Keratinocyte (primary cell): ENCODE data around the gene MAL.

Experiments used
- EZH2 ChIP-seq: IDR thresholded peaks from one replicate; pipeline ENCODE4 v1.6.1; 2012; ENCODE audit warnings: inconsistent platforms, mild to moderate bottlenecking, low read length, moderate library complexity
- TF ChIP-seq, protein P1 (sequence below), 3 experiments: IDR thresholded peaks in 1 of 3; conservative IDR thresholded peaks in 1 of 3; optimal IDR thresholded peaks in 1 of 3; 2 replicates in 2 of 3; 3 replicates in 1 of 3; pipeline versions ENCODE3 to v1.5.1; 2011; ENCODE audit warnings: low read length in 3 of 3, mild to moderate bottlenecking in 3 of 3, moderate library complexity in 2 of 3, control low read depth in 1 of 3, inconsistent platforms in 1 of 3; ENCODE audit not compliant: insufficient read depth in 2 of 3; ENCODE audit errors: extremely low read depth in 1 of 3

DNA sequence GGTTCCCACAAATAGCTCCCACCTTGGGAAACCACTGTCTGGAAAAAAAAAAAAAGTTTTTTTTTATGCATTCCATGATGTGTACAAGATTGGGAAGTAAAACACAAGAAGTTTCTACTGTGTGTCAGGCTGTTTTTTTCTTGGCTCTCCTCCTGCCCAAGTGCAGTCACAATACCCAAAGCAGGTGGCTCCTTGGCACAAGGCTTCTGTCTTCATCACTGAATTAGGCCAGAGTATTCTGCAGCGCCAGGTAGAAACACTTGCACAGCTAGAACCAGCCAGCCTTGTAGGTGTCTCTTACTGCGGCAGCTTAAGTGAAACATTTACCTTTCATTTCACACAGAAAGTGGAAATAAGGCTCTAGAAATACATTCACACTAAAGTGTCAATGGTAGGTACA, 23.8 kb upstream of the MAL start:
- no peak for TF ChIP-seq EZH2
- TF ChIP-seq, protein P1, sequence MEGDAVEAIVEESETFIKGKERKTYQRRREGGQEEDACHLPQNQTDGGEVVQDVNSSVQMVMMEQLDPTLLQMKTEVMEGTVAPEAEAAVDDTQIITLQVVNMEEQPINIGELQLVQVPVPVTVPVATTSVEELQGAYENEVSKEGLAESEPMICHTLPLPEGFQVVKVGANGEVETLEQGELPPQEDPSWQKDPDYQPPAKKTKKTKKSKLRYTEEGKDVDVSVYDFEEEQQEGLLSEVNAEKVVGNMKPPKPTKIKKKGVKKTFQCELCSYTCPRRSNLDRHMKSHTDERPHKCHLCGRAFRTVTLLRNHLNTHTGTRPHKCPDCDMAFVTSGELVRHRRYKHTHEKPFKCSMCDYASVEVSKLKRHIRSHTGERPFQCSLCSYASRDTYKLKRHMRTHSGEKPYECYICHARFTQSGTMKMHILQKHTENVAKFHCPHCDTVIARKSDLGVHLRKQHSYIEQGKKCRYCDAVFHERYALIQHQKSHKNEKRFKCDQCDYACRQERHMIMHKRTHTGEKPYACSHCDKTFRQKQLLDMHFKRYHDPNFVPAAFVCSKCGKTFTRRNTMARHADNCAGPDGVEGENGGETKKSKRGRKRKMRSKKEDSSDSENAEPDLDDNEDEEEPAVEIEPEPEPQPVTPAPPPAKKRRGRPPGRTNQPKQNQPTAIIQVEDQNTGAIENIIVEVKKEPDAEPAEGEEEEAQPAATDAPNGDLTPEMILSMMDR (optimal IDR thresholded peaks at IDR 0.05 in 1 of 3, IDR thresholded peaks at IDR 0.05 in 1 of 3, conservative IDR thresholded peaks at IDR 0.05 in 1 of 3; ENCODE audit: extremely low read depth in 1 of 3, insufficient read depth in 2 of 3, low read length in 3 of 3): no peak
